Upper lobe of right lung (tissue), 1 donor: ENCODE data around the gene CALHM4. TPM values are rescaled to one million over a fixed set of nuclear protein-coding genes. Genes with fewer than 3 reads are reported as not detected.

Experiments
- ATAC-seq: fragments of 200-7000 bp; cut with Tn5 transposase; one replicate; pipeline ENCODE4 v1.9.1; 2020; ENCODE audit warnings: mild to moderate bottlenecking, moderate library complexity
- DNase-seq: peaks from one replicate; pipeline ENCODE4 v3.0.0-alpha.2; 2020
- H3K27ac ChIP-seq: fragments of 200-600 bp; one replicate; pipeline ENCODE4 v1.8.0; 2022
- H3K27me3 ChIP-seq: fragments of 200-600 bp; one replicate; pipeline ENCODE4 v1.8.0; 2022; ENCODE audit warnings: mild to moderate bottlenecking
- H3K36me3 ChIP-seq: fragments of 200-600 bp; one replicate; pipeline ENCODE4 v1.8.0; 2022
- H3K4me1 ChIP-seq: fragments of 200-600 bp; one replicate; pipeline ENCODE4 v1.8.0; 2022
- H3K4me3 ChIP-seq: fragments of 200-600 bp; one replicate; pipeline ENCODE4 v1.8.0; 2022; ENCODE audit warnings: mild to moderate bottlenecking
- H3K9me3 ChIP-seq: fragments of 200-600 bp; one replicate; pipeline ENCODE4 v1.8.0; 2022
- CTCF ChIP-seq: fragments of 200-600 bp; IDR thresholded peaks from one replicate; pipeline ENCODE4 v1.8.0; 2022; ENCODE audit warnings: antibody characterized with exemption
- intact Hi-C: fragments of 100-400 bp; cut with DNase I; formaldehyde crosslinking; loops from one replicate; pipeline ENCODE4 v1.11.0; 2022
- total RNA-seq: library from RNA; stranded (reverse); fragmentation: NEBNext Ultra II Directional; extraction: Animal tissue kit (Norgen Biotek cat#: 25700); gene quantifications from one replicate; pipeline ENCODE4 v1.2.1, GENCODE V29; 2021
- donor health status: DM: no; HTN: yes; CAD: no; lungs with severe emphysema.

CALHM4 gene
- total RNA-seq, 1 donor from 2014 or later: not detected

DNA sequence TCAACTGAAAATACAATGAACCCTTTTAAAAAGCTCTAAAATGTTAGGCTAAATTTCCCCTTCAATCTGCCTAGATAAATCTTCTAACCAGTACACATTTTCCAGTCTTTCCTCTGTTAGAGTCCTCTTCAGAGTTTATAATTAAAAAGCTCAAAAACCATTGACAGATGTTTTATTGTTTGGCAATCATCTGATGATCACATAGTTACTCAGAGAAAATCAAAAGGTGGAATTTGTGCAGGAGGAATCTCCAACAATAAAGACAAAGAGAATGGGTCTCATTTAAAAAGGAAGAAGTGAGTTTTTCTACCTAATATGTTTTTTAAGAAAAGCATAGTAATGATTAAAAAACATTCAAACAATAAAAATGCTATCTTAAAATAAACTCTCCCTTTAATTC, 11.1 kb upstream of the CALHM4 start:
- H3K27me3 ChIP-seq: peaks cover 17% of the 10 kb centered on the region
- no peaks in the 10 kb centered on the region for H3K36me3 ChIP-seq
- no peak overlapping the region for H3K27ac ChIP-seq
- ATAC-seq (no peak), DNase-seq (no peak)
- no peak for TF ChIP-seq CTCF
- H3K4me3 ChIP-seq: no peak overlapping the region
- no peaks in the 10 kb centered on the region for H3K9me3 ChIP-seq
- intact Hi-C loops: no loop called here
- H3K4me1 ChIP-seq: no peaks in the 10 kb centered on the region

DNA sequence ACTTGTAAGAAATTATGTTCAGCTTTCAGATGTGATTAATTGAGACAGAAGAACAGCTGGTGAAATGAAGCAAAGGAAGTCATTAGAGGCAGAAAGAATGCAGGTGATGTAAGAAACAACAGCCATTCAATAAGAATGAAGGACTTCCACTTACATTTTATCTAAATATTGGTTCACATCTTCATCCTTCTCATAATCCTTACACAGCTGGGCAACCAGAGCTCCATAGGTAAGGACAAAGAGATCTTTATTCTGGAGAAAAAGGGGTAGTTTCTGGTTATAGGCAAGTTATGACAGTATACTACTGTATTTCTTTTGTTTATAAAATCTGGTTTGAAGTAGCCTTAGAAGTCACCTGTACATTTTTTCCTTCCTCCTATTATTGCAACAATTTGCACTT, 10.4 kb upstream of the CALHM4 start:
- H3K4me3 ChIP-seq: no peak overlapping the region
- no peaks in the 10 kb centered on the region for H3K4me1 ChIP-seq
- no peaks in the 10 kb centered on the region for H3K36me3 ChIP-seq
- no peak for ATAC-seq
- intact Hi-C loops: no loop called here
- DNase-seq: no peak
- TF ChIP-seq CTCF: no peak
- no peaks in the 10 kb centered on the region for H3K9me3 ChIP-seq
- peaks cover 17% of the 10 kb centered on the region for H3K27me3 ChIP-seq
- no peak overlapping the region for H3K27ac ChIP-seq

- H3K27ac ChIP-seq: no peak within 1 kb of the TSS
- no peaks in the 10 kb centered on the region for H3K4me1 ChIP-seq
- no peak for TF ChIP-seq CTCF
- no peaks in the 10 kb centered on the region for H3K9me3 ChIP-seq
- DNase-seq (no peak), ATAC-seq (no peak)
- H3K27me3 ChIP-seq: peaks cover 16% of the 10 kb centered on the region
- H3K4me3 ChIP-seq: no peak within 1 kb of the TSS
- intact Hi-C loops: no loop called here
- H3K36me3 ChIP-seq: no peaks in the 10 kb centered on the region
Observed at GRCh38 chr6:116545651-116546050, 7.9 kb upstream of the CALHM4 start, which contains the start of gene TRAPPC3L. TRAPPC3L (minus strand) TSS chr6:116545684; CDS start chr6:116545514, 170 bp downstream.

DNA sequence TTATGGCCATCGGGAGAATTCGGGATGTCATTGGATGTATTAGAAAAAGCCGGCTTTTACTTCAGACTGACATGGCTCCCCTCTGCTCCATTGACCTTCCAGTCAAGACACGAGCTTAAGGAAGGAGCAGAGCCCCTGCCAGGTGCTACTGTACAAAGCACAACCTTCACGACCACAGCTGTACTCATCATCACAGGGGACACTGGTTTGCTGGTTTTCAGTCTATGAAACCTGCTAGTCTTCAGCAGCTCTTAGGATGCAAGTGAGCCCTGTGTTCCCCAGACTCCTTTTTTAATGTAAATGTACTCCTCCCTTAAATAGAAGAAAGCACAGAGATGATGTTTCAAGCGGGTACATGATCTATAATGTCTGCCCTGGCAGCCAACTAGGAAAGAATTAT, 6.2 kb upstream of the CALHM4 start:
- Histone ChIP-seq H3K36me3 (no peaks in the 10 kb centered on the region), H3K9me3 (no peaks in the 10 kb centered on the region), H3K4me3 (no peak overlapping the region), H3K27me3 (no peaks in the 10 kb centered on the region), H3K4me1 (no peaks in the 10 kb centered on the region), H3K27ac (no peak overlapping the region)
- intact Hi-C loops: no loop called here
- DNase-seq: no peak
- no peak for TF ChIP-seq CTCF
- no peak for ATAC-seq

GRCh38 chr6:116550796-116551195, 2.8 kb upstream of the CALHM4 start:
- H3K9me3 ChIP-seq: no peaks in the 10 kb centered on the region
- no peak for DNase-seq
- no peak for ATAC-seq
- no peak overlapping the region for H3K27ac ChIP-seq
- no peaks in the 10 kb centered on the region for H3K27me3 ChIP-seq
- TF ChIP-seq CTCF: no peak
- no peaks in the 10 kb centered on the region for H3K4me1 ChIP-seq
- intact Hi-C loops: no loop called here
- no peaks in the 10 kb centered on the region for H3K36me3 ChIP-seq
- no peak overlapping the region for H3K4me3 ChIP-seq

DNA sequence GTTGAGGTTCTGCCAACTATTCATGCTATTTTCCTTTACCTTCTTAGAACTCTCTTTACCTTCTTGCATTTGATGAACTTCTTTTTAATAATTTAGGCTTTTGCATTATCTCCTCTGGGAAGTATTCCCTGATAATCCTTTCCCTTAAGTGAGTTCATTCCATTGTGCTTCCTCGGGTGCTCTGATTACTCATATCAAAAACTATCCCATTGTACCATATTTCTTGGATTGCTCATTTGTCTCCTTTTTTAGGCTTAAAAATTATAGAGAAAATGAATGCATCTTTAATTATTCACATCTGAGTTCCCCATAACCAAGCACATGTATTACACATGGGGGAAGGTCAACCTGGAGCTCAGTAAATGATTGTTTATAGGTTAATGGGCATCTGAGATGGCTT, 2.5 kb downstream of the CALHM4 start:
- Histone ChIP-seq H3K4me1 (no peaks in the 10 kb centered on the region), H3K9me3 (no peaks in the 10 kb centered on the region), H3K27ac (no peak overlapping the region), H3K27me3 (no peaks in the 10 kb centered on the region), H3K36me3 (no peaks in the 10 kb centered on the region), H3K4me3 (no peak overlapping the region)
- ATAC-seq (no peak), DNase-seq (no peak)
- no peak for TF ChIP-seq CTCF
- intact Hi-C loops: no loop called here
